ENCODE results near the gene MGRN1.

GRCh38 chr16:4663465-4663776 lies 38.8 kb downstream of the MGRN1 start:
- TF ChIP-seq, protein P1, sequence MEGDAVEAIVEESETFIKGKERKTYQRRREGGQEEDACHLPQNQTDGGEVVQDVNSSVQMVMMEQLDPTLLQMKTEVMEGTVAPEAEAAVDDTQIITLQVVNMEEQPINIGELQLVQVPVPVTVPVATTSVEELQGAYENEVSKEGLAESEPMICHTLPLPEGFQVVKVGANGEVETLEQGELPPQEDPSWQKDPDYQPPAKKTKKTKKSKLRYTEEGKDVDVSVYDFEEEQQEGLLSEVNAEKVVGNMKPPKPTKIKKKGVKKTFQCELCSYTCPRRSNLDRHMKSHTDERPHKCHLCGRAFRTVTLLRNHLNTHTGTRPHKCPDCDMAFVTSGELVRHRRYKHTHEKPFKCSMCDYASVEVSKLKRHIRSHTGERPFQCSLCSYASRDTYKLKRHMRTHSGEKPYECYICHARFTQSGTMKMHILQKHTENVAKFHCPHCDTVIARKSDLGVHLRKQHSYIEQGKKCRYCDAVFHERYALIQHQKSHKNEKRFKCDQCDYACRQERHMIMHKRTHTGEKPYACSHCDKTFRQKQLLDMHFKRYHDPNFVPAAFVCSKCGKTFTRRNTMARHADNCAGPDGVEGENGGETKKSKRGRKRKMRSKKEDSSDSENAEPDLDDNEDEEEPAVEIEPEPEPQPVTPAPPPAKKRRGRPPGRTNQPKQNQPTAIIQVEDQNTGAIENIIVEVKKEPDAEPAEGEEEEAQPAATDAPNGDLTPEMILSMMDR (IDR thresholded peaks at IDR 0.05) = no peak
- TF ChIP-seq POLR2A (IDR thresholded peaks at IDR 0.05) = no peak

Data from testis (tissue), 2 donors.